ENCODE measurements around the gene TIPIN.
A peak's percentile ranks its signal among the peaks of the same experiment; 100 is the strongest.

Gene TIPIN

DNA sequence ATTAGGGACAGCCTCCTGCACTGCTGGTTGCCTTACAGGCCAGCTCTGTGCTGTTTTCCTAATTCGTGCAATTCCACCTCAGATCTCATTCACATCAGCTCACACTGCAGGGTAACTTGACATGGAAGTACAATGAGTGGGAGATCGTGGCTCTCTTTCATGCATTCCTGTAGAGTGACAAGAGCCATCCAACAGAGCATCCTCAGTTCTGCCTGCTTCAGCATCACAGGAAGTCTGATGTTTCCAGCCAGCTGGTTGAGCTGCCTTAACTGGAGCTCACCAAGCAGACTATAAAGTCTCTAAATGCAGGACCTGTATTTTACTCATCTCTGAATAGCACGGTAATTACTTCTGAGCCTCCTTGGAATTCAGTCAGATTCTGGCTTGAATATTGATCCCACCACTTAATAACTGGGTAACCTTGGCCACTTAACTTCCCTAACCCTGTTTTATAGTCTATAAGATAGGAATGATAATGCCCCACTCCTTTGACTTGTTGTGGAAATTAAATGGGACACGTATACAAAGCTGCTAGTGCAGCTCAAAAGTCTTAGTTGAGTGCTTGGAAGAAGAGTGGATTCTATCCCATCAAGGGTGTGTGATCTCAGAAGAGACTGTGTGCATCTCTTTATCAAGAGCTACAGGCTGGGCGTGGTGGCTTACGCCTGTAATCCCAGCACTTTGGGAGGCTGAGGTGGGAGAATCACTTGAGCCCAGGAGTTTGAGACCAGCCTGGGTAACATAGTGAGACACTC is 64.5 kb downstream of the TIPIN start:
- no peaks in the 10 kb centered on the region for H3K9me3 ChIP-seq (ENCODE audit: control insufficient read depth, insufficient read depth, low read depth, low read length)
- no peak overlapping the region for H3K27ac ChIP-seq (ENCODE audit: extremely low read depth, low read depth, low read length)
- CTCF ChIA-PET = interaction anchor here (0.6 to 1.6 kb wide), 7 partner anchors 16 to 788 kb away, joined by 3 to 6 read pairs (median 4); no protein-coding TSS in a partner anchor
- H3K4me3 ChIP-seq (ENCODE audit: low read depth, low read length) = no peak overlapping the region
- no peaks in the 10 kb centered on the region; a peak in 1 of 3 replicates for H3K36me3 ChIP-seq (ENCODE audit: control insufficient read depth in 2 of 2, insufficient read depth in 1 of 2, low read length in 2 of 2)
- H3K4me1 ChIP-seq (ENCODE audit: control insufficient read depth, insufficient read depth, low read length) = peaks cover 23% of the 10 kb centered on the region
- POLR2A ChIA-PET = interaction anchor here (0.6 to 1.2 kb wide), 2 partner anchors 16 to 221 kb away, joined by 3 read pairs; no protein-coding TSS in a partner anchor
- TF ChIP-seq ZBTB20 (tag by site-specific recombination; IDR thresholded peaks at IDR 0.05) = no peak
- TF ChIP-seq, protein P1, sequence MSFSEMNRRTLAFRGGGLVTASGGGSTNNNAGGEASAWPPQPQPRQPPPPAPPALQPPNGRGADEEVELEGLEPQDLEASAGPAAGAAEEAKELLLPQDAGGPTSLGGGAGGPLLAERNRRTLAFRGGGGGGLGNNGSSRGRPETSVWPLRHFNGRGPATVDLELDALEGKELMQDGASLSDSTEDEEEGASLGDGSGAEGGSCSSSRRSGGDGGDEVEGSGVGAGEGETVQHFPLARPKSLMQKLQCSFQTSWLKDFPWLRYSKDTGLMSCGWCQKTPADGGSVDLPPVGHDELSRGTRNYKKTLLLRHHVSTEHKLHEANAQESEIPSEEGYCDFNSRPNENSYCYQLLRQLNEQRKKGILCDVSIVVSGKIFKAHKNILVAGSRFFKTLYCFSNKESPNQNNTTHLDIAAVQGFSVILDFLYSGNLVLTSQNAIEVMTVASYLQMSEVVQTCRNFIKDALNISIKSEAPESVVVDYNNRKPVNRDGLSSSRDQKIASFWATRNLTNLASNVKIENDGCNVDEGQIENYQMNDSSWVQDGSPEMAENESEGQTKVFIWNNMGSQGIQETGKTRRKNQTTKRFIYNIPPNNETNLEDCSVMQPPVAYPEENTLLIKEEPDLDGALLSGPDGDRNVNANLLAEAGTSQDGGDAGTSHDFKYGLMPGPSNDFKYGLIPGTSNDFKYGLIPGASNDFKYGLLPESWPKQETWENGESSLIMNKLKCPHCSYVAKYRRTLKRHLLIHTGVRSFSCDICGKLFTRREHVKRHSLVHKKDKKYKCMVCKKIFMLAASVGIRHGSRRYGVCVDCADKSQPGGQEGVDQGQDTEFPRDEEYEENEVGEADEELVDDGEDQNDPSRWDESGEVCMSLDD (tag by site-specific recombination; IDR thresholded peaks at IDR 0.05) = no peak
- TF ChIP-seq, protein P2, sequence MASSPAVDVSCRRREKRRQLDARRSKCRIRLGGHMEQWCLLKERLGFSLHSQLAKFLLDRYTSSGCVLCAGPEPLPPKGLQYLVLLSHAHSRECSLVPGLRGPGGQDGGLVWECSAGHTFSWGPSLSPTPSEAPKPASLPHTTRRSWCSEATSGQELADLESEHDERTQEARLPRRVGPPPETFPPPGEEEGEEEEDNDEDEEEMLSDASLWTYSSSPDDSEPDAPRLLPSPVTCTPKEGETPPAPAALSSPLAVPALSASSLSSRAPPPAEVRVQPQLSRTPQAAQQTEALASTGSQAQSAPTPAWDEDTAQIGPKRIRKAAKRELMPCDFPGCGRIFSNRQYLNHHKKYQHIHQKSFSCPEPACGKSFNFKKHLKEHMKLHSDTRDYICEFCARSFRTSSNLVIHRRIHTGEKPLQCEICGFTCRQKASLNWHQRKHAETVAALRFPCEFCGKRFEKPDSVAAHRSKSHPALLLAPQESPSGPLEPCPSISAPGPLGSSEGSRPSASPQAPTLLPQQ (tag by site-specific recombination; IDR thresholded peaks at IDR 0.05) = no peak
- TF ChIP-seq, protein P3, sequence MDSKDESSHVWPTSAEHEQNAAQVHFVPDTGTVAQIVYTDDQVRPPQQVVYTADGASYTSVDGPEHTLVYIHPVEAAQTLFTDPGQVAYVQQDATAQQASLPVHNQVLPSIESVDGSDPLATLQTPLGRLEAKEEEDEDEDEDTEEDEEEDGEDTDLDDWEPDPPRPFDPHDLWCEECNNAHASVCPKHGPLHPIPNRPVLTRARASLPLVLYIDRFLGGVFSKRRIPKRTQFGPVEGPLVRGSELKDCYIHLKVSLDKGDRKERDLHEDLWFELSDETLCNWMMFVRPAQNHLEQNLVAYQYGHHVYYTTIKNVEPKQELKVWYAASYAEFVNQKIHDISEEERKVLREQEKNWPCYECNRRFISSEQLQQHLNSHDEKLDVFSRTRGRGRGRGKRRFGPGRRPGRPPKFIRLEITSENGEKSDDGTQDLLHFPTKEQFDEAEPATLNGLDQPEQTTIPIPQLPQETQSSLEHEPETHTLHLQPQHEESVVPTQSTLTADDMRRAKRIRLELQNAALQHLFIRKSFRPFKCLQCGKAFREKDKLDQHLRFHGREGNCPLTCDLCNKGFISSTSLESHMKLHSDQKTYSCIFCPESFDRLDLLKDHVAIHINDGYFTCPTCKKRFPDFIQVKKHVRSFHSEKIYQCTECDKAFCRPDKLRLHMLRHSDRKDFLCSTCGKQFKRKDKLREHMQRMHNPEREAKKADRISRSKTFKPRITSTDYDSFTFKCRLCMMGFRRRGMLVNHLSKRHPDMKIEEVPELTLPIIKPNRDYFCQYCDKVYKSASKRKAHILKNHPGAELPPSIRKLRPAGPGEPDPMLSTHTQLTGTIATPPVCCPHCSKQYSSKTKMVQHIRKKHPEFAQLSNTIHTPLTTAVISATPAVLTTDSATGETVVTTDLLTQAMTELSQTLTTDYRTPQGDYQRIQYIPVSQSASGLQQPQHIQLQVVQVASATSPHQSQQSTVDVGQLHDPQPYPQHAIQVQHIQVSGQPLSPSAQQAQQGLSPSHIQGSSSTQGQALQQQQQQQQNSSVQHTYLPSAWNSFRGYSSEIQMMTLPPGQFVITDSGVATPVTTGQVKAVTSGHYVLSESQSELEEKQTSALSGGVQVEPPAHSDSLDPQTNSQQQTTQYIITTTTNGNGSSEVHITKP (tag by site-specific recombination; IDR thresholded peaks at IDR 0.05) = no peak
- TF ChIP-seq ZNF768 (tag by site-specific recombination; IDR thresholded peaks at IDR 0.05) = no peak
- TF ChIP-seq ZNF132 (tag by site-specific recombination; IDR thresholded peaks at IDR 0.05; ENCODE audit: borderline replicate concordance) = no peak
- no peak for TF ChIP-seq ZNF670 (tag by site-specific recombination; IDR thresholded peaks at IDR 0.05; ENCODE audit: low read depth)
- TF ChIP-seq KLF1 (tag by site-specific recombination; IDR thresholded peaks at IDR 0.05) = peak; percentile 75
- TF ChIP-seq, protein P4, sequence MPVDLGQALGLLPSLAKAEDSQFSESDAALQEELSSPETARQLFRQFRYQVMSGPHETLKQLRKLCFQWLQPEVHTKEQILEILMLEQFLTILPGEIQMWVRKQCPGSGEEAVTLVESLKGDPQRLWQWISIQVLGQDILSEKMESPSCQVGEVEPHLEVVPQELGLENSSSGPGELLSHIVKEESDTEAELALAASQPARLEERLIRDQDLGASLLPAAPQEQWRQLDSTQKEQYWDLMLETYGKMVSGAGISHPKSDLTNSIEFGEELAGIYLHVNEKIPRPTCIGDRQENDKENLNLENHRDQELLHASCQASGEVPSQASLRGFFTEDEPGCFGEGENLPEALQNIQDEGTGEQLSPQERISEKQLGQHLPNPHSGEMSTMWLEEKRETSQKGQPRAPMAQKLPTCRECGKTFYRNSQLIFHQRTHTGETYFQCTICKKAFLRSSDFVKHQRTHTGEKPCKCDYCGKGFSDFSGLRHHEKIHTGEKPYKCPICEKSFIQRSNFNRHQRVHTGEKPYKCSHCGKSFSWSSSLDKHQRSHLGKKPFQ (tag by site-specific recombination; IDR thresholded peaks at IDR 0.05) = no peak
- TF ChIP-seq, protein P5, sequence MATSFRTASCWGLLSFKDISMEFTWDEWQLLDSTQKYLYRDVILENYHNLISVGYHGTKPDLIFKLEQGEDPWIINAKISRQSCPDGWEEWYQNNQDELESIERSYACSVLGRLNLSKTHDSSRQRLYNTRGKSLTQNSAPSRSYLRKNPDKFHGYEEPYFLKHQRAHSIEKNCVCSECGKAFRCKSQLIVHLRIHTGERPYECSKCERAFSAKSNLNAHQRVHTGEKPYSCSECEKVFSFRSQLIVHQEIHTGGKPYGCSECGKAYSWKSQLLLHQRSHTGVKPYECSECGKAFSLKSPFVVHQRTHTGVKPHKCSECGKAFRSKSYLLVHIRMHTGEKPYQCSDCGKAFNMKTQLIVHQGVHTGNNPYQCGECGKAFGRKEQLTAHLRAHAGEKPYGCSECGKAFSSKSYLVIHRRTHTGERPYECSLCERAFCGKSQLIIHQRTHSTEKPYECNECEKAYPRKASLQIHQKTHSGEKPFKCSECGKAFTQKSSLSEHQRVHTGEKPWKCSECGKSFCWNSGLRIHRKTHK (tag by site-specific recombination; IDR thresholded peaks at IDR 0.05) = no peak
- no peak for TF ChIP-seq ZNF10 (tag by site-specific recombination; IDR thresholded peaks at IDR 0.05)
- TF ChIP-seq ZNF785 (tag by site-specific recombination; IDR thresholded peaks at IDR 0.05) = no peak
- no peak for TF ChIP-seq ZNF561 (tag by site-specific recombination; IDR thresholded peaks at IDR 0.05; ENCODE audit: borderline replicate concordance)
- no peak for TF ChIP-seq TCF7L2 (IDR thresholded peaks at IDR 0.05; ENCODE audit: borderline replicate concordance, low read depth, low read length)
- TF ChIP-seq ZIC2 (tag by site-specific recombination; IDR thresholded peaks at IDR 0.05) = peak; percentile 49
- TF ChIP-seq HOXA7 (CRISPR knock-in tag; IDR thresholded peaks at IDR 0.05; ENCODE audit: borderline replicate concordance) = no peak
- no peak for TF ChIP-seq REPIN1 (tag by site-specific recombination; IDR thresholded peaks at IDR 0.05; ENCODE audit: low read depth)
- no peak for TF ChIP-seq ZNF23 (tag by site-specific recombination; IDR thresholded peaks at IDR 0.05; ENCODE audit: borderline replicate concordance)
- no peak for TF ChIP-seq ZXDB (tag by site-specific recombination; IDR thresholded peaks at IDR 0.05)
- TF ChIP-seq ZNF433 (tag by site-specific recombination; IDR thresholded peaks at IDR 0.05; ENCODE audit: low read depth) = no peak
- TF ChIP-seq ZNF626 (tag by site-specific recombination; IDR thresholded peaks at IDR 0.05) = no peak
- peak; percentile 30 for TF ChIP-seq ZBTB17 (tag by site-specific recombination; IDR thresholded peaks at IDR 0.05)
- TF ChIP-seq ZNF677 (tag by site-specific recombination; IDR thresholded peaks at IDR 0.05) = no peak
- no peak for TF ChIP-seq EGR2 (tag by site-specific recombination; IDR thresholded peaks at IDR 0.05; ENCODE audit: low read depth)
- no peak for TF ChIP-seq BCL11B (tag by site-specific recombination; IDR thresholded peaks at IDR 0.05; ENCODE audit: low read depth)
- TF ChIP-seq SALL2 (tag by site-specific recombination; IDR thresholded peaks at IDR 0.05; ENCODE audit: borderline replicate concordance) = no peak
- TF ChIP-seq SP7 (tag by site-specific recombination; IDR thresholded peaks at IDR 0.05) = peak; percentile 59; the same call in 1 of the 2 replicates
